B cell (primary cell): ENCODE measurements around the gene SYNJ1. TPM values are rescaled to one million over a fixed set of nuclear protein-coding genes. Genes with fewer than 3 reads are reported as not detected.

Experiments
- ATAC-seq: fragments of 200-7000 bp; cut with Tn5 transposase; one replicate; pipeline ENCODE4 v1.10.0; 2021; ENCODE audit warnings: low read depth, mild to moderate bottlenecking, moderate number of reproducible peaks, moderate library complexity
- CTCF ChIA-PET: fragments of 350-600 bp; sonication (Branson Sonifier 250); formaldehyde crosslinking; loops from one replicate; lab custom pipeline; 2021; ENCODE audit warnings: antibody characterized with exemption, inconsistent platforms; lab: Charles Lee
- POLR2A ChIA-PET: fragments of 350-600 bp; sonication (Branson Sonifier 250); formaldehyde crosslinking; loops from one replicate; lab custom pipeline; 2021; ENCODE audit warnings: antibody characterized with exemption; lab: Charles Lee
- DNase-seq: peaks from one replicate; pipeline ENCODE4 v3.0.0; 2013
- H2AFZ ChIP-seq: 2 replicates; pipeline ENCODE4 v1.6.1; 2012; ENCODE audit warnings: mild to moderate bottlenecking, low read depth, low read length; ENCODE audit not compliant: insufficient read depth, poor library complexity, severe bottlenecking
- H3K27ac ChIP-seq, 2 donors: 1 replicate in 1 of 2; 2 replicates in 1 of 2; pipeline ENCODE4 v1.5.1; 2012 to 2013; ENCODE audit warnings: low read length in 2 of 2, mild to moderate bottlenecking in 2 of 2, moderate library complexity in 1 of 2
- H3K27me3 ChIP-seq, 4 experiments: fragments of 200-600 bp in 1 of 4; sonication (generic) in 1 of 4; replicated peaks in 1 of 4; 1 replicate in 2 of 4; 2 replicates in 2 of 4; pipeline versions ENCODE4 v1.6.1 to v1.7.0; 2013 to 2016; ENCODE audit warnings: low read length in 3 of 4, mild to moderate bottlenecking in 2 of 4, mixed read lengths in 1 of 4, moderate library complexity in 1 of 4; ENCODE audit not compliant: insufficient read depth in 4 of 4, control insufficient read depth in 3 of 4; ENCODE audit errors: control extremely low read depth in 1 of 4
- H3K36me3 ChIP-seq, 2 experiments: replicated peaks in 1 of 2; 1 replicate in 1 of 2; 2 replicates in 1 of 2; pipeline versions ENCODE4 v1.6.1 to v1.7.1; 2013; ENCODE audit warnings: low read length in 1 of 2; ENCODE audit not compliant: insufficient read depth in 2 of 2, control insufficient read depth in 1 of 2; ENCODE audit errors: control extremely low read depth in 1 of 2, extremely low read depth in 1 of 2
- H3K4me1 ChIP-seq, 2 donors: fragments of 200-600 bp in 1 of 2; sonication (generic) in 1 of 2; 1 replicate in 1 of 2; 2 replicates in 1 of 2; pipeline versions ENCODE4 v1.5.1 to v1.6.1; 2013 to 2017; ENCODE audit warnings: low read length in 2 of 2; ENCODE audit not compliant: control insufficient read depth in 2 of 2, insufficient read depth in 2 of 2
- H3K4me2 ChIP-seq: replicated peaks from 2 replicates; pipeline ENCODE3; 2012; ENCODE audit warnings: mild to moderate bottlenecking, low read depth, low read length; ENCODE audit not compliant: poor library complexity, severe bottlenecking
- H3K4me3 ChIP-seq, 5 experiments: fragments of 200-600 bp in 1 of 5; sonication (generic) in 1 of 5; 1 replicate in 3 of 5; 2 replicates in 2 of 5; pipeline versions ENCODE4 v1.5.1 to v1.7.0; 2011 to 2016; ENCODE audit warnings: low read length in 4 of 5, mild to moderate bottlenecking in 4 of 5, low read depth in 2 of 5, control low read depth in 1 of 5, moderate library complexity in 1 of 5; ENCODE audit not compliant: insufficient read depth in 1 of 5; ENCODE audit errors: control extremely low read depth in 1 of 5, extremely low read depth in 1 of 5
- H3K79me2 ChIP-seq: fragments of 200-600 bp; sonication (generic); one replicate; pipeline ENCODE4 v1.6.0; 2016; ENCODE audit warnings: low read length; ENCODE audit not compliant: control insufficient read depth, insufficient read depth
- H3K9ac ChIP-seq: fragments of 200-600 bp; sonication (generic); 2 replicates; pipeline ENCODE4 v1.6.1; 2017; ENCODE audit warnings: mild to moderate bottlenecking, low read length, moderate library complexity
- H3K9me3 ChIP-seq, 3 donors: one replicate each; pipeline versions ENCODE4 v1.6.1 to v1.7.1; 2013; ENCODE audit warnings: low read length in 2 of 3; ENCODE audit not compliant: control insufficient read depth in 2 of 3, insufficient read depth in 1 of 3; ENCODE audit errors: control extremely low read depth in 1 of 3
- H4K20me1 ChIP-seq: 2 replicates; pipeline ENCODE4 v1.6.0; 2012; ENCODE audit warnings: mild to moderate bottlenecking, low read length; ENCODE audit not compliant: insufficient read depth, control insufficient read depth, poor library complexity, severe bottlenecking
- H3K27ac Mint-ChIP-seq: one replicate; pipeline ENCODE4 v1.8.0; 2021; ENCODE audit warnings: mixed read lengths
- H3K27me3 Mint-ChIP-seq: one replicate; pipeline ENCODE4 v1.8.0; 2021; ENCODE audit warnings: mixed read lengths
- H3K4me1 Mint-ChIP-seq: one replicate; pipeline ENCODE4 v1.8.0; 2021; ENCODE audit warnings: mixed read lengths
- H3K4me3 Mint-ChIP-seq: one replicate; pipeline ENCODE4 v1.8.0; 2021; ENCODE audit warnings: mixed read lengths
- H3K9me3 Mint-ChIP-seq: one replicate; pipeline ENCODE4 v1.8.0; 2022; ENCODE audit warnings: mixed read lengths; ENCODE audit not compliant: insufficient read depth
- EZH2 ChIP-seq: IDR thresholded peaks from 2 replicates; pipeline ENCODE4 v1.6.1; 2012; ENCODE audit warnings: borderline replicate concordance, low read depth, mild to moderate bottlenecking, moderate library complexity, low read length; ENCODE audit not compliant: insufficient read depth, poor library complexity, severe bottlenecking
- WGBS: methylation state at CpG from one replicate; pipeline ENCODE4 v1.1.5; 2013; ENCODE audit warnings: missing lambda C conversion rate; ENCODE audit not compliant: insufficient coverage; 5-methylcytosine and 5-hydroxymethylcytosine counted together
- intact Hi-C: fragments of 100-400 bp; cut with micrococcal nuclease; formaldehyde crosslinking; loops from one replicate; pipeline ENCODE4 v1.10.0; 2022
- polyA plus RNA-seq: library from polyadenylated mRNA; depleted of rRNA; stranded (reverse); fragments of >200 nt; gene quantifications from 2 replicates; pipeline ENCODE4 v1.2.3, GENCODE V29; 2012
- total RNA-seq, 2 donors: library from RNA; stranded (reverse); fragments of 120-200 nt in 1 of 2; gene quantifications; 1 replicate in 1 of 2; 2 replicates in 1 of 2; pipeline versions ENCODE4 v1.2.3 to v1.2.4, GENCODE V29; 2013 to 2022
- TF ChIP-seq, protein P1 (sequence below): fragments of 200-600 bp; IDR thresholded peaks from one replicate; pipeline ENCODE4 v1.8.0; 2022; ENCODE audit warnings: antibody characterized with exemption, mild to moderate bottlenecking

SYNJ1 gene
- total and polyA plus RNA-seq, 2 donors (not counting 1 experiment from before 2014, with no cell fraction given), result 2.2 to 9.4 TPM

DNA sequence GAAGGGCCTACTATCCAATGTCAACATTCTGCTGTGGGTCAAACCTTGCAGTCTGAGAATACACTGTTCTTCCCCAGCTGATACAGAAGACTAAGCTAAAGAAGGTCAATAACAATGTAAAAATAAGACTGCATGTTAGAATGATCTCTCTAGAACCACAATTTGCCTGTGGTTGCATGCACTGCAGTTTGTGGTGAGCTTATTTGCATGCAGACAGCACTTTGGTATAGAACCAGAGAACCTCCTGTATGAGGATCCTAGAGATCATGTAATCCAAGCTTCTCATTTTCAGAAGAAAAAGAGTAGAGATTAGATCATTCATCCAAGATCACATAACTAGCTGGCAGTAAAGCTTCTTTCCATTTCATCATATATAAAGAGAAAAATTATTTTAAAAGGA is 15.8 kb downstream of the SYNJ1 start:
- Histone ChIP-seq H3K27me3 (peaks cover 2 to 60% (median 59%) of the 10 kb centered on the region in 4 experiments), H3K4me2 (peak overlapping the region; percentile 46), H3K79me2 (no peaks in the 10 kb centered on the region), H3K9ac (no peak overlapping the region), H3K4me1 (peaks cover 22 to 30% of the 10 kb centered on the region in 2 donors), H3K36me3 (no peaks in the 10 kb centered on the region), H4K20me1 (peaks cover 62% of the 10 kb centered on the region), H2AFZ (no peak overlapping the region), H3K27ac (no peak overlapping the region), H3K9me3 (peaks cover 1 to 6% (median 3%) of the 10 kb centered on the region in 3 donors), H3K4me3 (peak overlapping the region in 1 of 5 experiments; percentile 0)
- no peak for TF ChIP-seq EZH2
- TF ChIP-seq, protein P1, sequence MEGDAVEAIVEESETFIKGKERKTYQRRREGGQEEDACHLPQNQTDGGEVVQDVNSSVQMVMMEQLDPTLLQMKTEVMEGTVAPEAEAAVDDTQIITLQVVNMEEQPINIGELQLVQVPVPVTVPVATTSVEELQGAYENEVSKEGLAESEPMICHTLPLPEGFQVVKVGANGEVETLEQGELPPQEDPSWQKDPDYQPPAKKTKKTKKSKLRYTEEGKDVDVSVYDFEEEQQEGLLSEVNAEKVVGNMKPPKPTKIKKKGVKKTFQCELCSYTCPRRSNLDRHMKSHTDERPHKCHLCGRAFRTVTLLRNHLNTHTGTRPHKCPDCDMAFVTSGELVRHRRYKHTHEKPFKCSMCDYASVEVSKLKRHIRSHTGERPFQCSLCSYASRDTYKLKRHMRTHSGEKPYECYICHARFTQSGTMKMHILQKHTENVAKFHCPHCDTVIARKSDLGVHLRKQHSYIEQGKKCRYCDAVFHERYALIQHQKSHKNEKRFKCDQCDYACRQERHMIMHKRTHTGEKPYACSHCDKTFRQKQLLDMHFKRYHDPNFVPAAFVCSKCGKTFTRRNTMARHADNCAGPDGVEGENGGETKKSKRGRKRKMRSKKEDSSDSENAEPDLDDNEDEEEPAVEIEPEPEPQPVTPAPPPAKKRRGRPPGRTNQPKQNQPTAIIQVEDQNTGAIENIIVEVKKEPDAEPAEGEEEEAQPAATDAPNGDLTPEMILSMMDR, result no peak
- Mint-ChIP-seq H3K27ac (peak overlapping the region; percentile 61), H3K4me3 (peak overlapping the region; percentile 67), H3K9me3 (peaks cover 5% of the 10 kb centered on the region), H3K4me1 (peaks cover 20% of the 10 kb centered on the region), H3K27me3 (peaks cover 52% of the 10 kb centered on the region)
- ATAC-seq, result peak; percentile 96
- CTCF ChIA-PET, result interaction anchor here (0.6 to 1.0 kb wide), 5 partner anchors 13 to 893 kb away, joined by 3 to 6 read pairs (median 3); partner anchors contain the start of gene PAXBP1
- POLR2A ChIA-PET, result interaction anchor here (0.6 to 1.2 kb wide), 3 partner anchors 12 to 60 kb away, joined by 3 to 6 read pairs (median 4); partner anchors contain the start of gene PAXBP1
- DNase-seq, result peak; percentile 88
- intact Hi-C loops, result loop anchor here (1.0 to 5.0 kb wide), 5 partner anchors 15 to 940 kb away; partner anchors contain the start of genes CFAP298 and ITSN1

DNA sequence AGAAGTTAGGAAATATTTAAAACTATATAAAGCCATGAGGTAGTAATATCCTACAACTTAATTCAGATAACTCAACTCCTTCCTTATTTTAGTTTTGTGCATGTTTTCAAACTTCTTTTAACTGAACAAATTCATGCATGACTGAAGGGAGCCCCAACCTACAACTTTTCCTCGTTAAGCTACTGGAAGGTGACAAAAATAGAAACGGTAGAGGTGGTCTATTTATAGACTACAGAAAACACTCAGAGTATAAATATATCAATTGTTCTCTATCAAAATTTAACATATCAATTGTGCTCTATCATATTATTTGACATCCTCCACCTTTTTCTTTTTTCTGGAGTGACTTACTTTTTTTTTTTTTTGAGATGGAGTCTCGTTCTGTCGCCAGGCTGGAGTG is 16.8 kb downstream of the SYNJ1 start:
- Histone ChIP-seq H3K9ac (no peak overlapping the region), H3K36me3 (no peaks in the 10 kb centered on the region), H3K4me3 (no peak overlapping the region), H4K20me1 (peaks cover 64% of the 10 kb centered on the region), H3K79me2 (peaks cover under 1% of the 10 kb centered on the region), H3K27ac (no peak overlapping the region), H3K9me3 (peaks cover 0 to 3% (median 0%) of the 10 kb centered on the region in 3 donors), H3K4me2 (no peak overlapping the region), H2AFZ (no peak overlapping the region), H3K4me1 (peaks cover 22 to 30% of the 10 kb centered on the region in 2 donors), H3K27me3 (peaks cover 2 to 61% (median 54%) of the 10 kb centered on the region in 4 experiments)
- ATAC-seq, result no peak
- ChIA-PET POLR2A (no interaction called here), CTCF (no interaction called here)
- intact Hi-C loops, result loop anchor here (5.0 kb wide), 1 partner anchor 939 kb away; no protein-coding TSS in a partner anchor
- Mint-ChIP-seq H3K9me3 (no peaks in the 10 kb centered on the region), H3K27me3 (peaks cover 49% of the 10 kb centered on the region), H3K4me1 (peaks cover 22% of the 10 kb centered on the region), H3K4me3 (no peak overlapping the region), H3K27ac (no peak overlapping the region)
- no peak for DNase-seq
- WGBS, result 100% methylated on average over 2 of the region's 4 CpGs
- no peak for TF ChIP-seq EZH2
- TF ChIP-seq, protein P1, result no peak
